SK-N-MC (cell line): ENCODE data around the gene SIRPG.

Source experiments
- EZH2 ChIP-seq: fragments of 200-600 bp; sonication (generic); IDR thresholded peaks from one replicate; pipeline ENCODE4 v1.6.1; 2017; ENCODE audit warnings: antibody characterized with exemption
- POLR2AphosphoS5 ChIP-seq: IDR thresholded peaks from 2 replicates; pipeline ENCODE4 v1.6.1; 2012; ENCODE audit warnings: mild to moderate bottlenecking, low read depth, low read length, borderline replicate concordance

GRCh38 chr20:1693427-1693826 is 35.8 kb upstream of the SIRPG start:
- TF ChIP-seq POLR2AphosphoS5 (no peak), EZH2 (no peak)
